Measurements from ENCODE around the gene CDK6. TPM values are rescaled to one million over a fixed set of nuclear protein-coding genes. Genes with fewer than 3 reads are reported as not detected.

Gene CDK6
- total RNA-seq, 2 experiments from 2014 or later, result 130 to 138 TPM

DNA sequence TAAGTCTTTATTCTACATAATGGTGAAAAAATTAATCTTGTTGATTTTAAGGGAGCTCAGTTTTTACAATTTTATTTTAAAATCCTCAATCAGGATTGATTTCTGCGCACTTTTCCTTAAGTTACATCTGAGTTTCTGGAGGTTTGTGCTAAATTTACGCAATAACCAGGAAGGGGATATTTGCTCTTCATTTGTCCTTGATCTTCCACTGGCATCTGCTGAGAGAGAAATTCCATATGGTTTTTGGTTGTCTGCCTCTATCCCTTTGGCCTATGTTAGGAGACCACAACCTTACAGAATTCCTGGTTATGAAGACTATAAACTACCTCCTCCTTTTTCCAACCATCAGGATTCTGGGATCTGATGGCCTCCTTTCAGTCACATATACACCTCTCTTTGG is 20.1 kb upstream of the CDK6 start:
- Mint-ChIP-seq H3K9me3 (no peaks in the 10 kb centered on the region), H3K4me3 (no peak overlapping the region), H3K36me3 (ENCODE audit: low read depth) (no peaks in the 10 kb centered on the region), H3K4me1 (ENCODE audit: low read depth) (peaks cover 21% of the 10 kb centered on the region), H3K27me3 (peaks cover 3% of the 10 kb centered on the region), H3K27ac (no peak overlapping the region)
- no peak for ATAC-seq
- no peak for DNase-seq
- no peak for TF ChIP-seq CTCF (IDR thresholded peaks at IDR 0.05)
- intact Hi-C loops (cut with micrococcal nuclease), result loop anchor here (5.0 kb wide), 1 partner anchor 46 kb away; no protein-coding TSS in a partner anchor
- ChIA-PET CTCF (no interaction called here), POLR2A (no interaction called here)

DNA sequence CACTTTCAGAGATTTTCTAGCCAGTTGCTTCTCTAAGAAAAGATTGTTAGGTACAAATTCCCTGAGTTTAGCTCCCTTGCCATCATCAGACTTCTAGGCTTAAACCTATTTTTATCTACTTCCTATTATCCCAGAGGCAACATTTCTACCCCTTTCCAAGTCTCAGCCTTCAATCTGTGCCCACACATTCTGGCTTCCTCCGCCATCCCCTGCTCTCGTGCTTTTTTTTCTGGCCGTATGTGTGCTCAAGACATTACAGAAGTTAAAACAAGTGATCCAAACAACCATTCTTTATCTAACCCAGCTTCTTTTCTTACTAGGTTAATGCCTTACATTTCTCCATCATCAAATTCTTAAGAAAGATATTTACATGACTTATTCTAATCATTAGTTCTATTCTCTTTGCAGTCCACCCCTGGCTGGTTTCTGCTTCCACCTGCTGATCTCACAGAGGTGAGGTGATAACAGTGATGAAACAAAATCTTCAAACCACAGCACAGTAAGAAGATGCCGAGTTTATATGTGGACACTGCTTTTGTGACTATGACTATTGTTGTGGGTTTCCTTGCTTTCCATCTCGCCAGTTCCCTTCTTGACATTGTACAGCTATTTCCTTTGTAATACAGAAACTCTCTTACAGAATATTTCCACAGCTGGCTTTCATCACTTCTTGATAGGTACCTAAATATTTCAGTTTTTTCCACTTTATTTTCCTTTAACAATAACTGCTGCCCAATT is 18.3 kb upstream of the CDK6 start:
- DNase-seq (peak; percentile 54), ATAC-seq (peak; percentile 92)
- TF ChIP-seq CTCF (IDR thresholded peaks at IDR 0.05), result no peak
- peak overlapping the region; percentile 81 for H3K27ac Mint-ChIP-seq
- H3K4me3 Mint-ChIP-seq, result no peak overlapping the region
- intact Hi-C loops (cut with micrococcal nuclease), result loop anchor here (5.0 kb wide), 1 partner anchor 48 kb away; no protein-coding TSS in a partner anchor
- H3K4me1 Mint-ChIP-seq (ENCODE audit: low read depth), result peaks cover 21% of the 10 kb centered on the region
- no peaks in the 10 kb centered on the region for H3K9me3 Mint-ChIP-seq
- CTCF ChIA-PET, result interaction anchor here (2.3 kb wide), 1 partner anchor 9 kb away, joined by 6 read pairs; no protein-coding TSS in a partner anchor
- POLR2A ChIA-PET, result interaction anchor here (0.9 to 2.5 kb wide), 4 partner anchors 10 to 189 kb away, joined by 3 to 9 read pairs (median 4); partner anchors contain the start of gene CDK6
- H3K36me3 Mint-ChIP-seq (ENCODE audit: low read depth), result no peaks in the 10 kb centered on the region
- H3K27me3 Mint-ChIP-seq, result peaks cover 6% of the 10 kb centered on the region

GRCh38 chr7:92851732-92852131 is 15.4 kb upstream of the CDK6 start:
- ATAC-seq (no peak), DNase-seq (no peak)
- ChIA-PET CTCF (interaction anchor here (1.3 kb wide), 1 partner anchor 15 kb away, joined by 3 read pairs; no protein-coding TSS in a partner anchor), POLR2A (no interaction called here)
- Mint-ChIP-seq H3K27me3 (peaks cover 11% of the 10 kb centered on the region), H3K4me1 (ENCODE audit: low read depth) (peaks cover 27% of the 10 kb centered on the region), H3K36me3 (ENCODE audit: low read depth) (no peaks in the 10 kb centered on the region), H3K27ac (no peak overlapping the region), H3K9me3 (no peaks in the 10 kb centered on the region), H3K4me3 (no peak overlapping the region)
- intact Hi-C loops (cut with micrococcal nuclease), result no loop called here
- TF ChIP-seq CTCF (IDR thresholded peaks at IDR 0.05), result no peak

DNA sequence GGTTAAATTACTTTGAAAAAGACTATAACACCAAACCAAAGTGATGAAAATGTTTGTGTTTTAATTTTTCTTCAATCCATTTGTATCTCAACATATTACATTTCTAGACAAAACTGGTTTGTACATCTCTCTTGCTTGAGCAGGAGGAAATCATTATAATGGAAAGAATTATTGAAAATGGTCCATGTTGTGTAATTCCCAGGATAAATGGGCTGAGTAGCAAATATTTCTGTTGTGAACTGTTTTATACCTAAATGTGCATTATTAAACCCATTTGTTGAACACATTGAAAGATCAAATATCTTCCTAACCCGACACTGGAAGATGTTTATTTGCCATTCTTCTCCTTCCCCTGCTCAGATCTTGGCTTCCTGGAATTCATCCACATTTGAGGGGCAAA is 14.1 kb upstream of the CDK6 start:
- peaks cover 24% of the 10 kb centered on the region for H3K4me1 Mint-ChIP-seq (ENCODE audit: low read depth)
- CTCF ChIA-PET, result no interaction called here

More for the DNA sequence above, 14.1 kb upstream of the CDK6 start:
- H3K27me3 Mint-ChIP-seq, result peaks cover 11% of the 10 kb centered on the region
- ATAC-seq (no peak), DNase-seq (no peak)
- intact Hi-C loops (cut with micrococcal nuclease), result no loop called here
- H3K4me3 Mint-ChIP-seq, result no peak overlapping the region
- POLR2A ChIA-PET, result no interaction called here
- no peaks in the 10 kb centered on the region for H3K36me3 Mint-ChIP-seq (ENCODE audit: low read depth)
- H3K27ac Mint-ChIP-seq, result no peak overlapping the region
- TF ChIP-seq CTCF (IDR thresholded peaks at IDR 0.05), result no peak
- no peaks in the 10 kb centered on the region for H3K9me3 Mint-ChIP-seq

All from activated CD8-positive, alpha-beta T cell treated with anti-CD3 and anti-CD28 coated beads for 36 hours (primary cell).